IPS-18c (cell line): ENCODE data around the gene CLIC1.
A peak's percentile ranks its signal among the peaks of the same experiment; 100 is the strongest.
"Not testable (repeated sequence)": the region's sequence is repeated elsewhere in the genome, so short reads cannot be mapped to it uniquely, and the experiment has no call there.

Source experiments
- H3K4me3 ChIP-seq: 2 replicates; pipeline ENCODE4 v1.7.0; 2013; ENCODE audit warnings: low read depth, mild to moderate bottlenecking, low read length, moderate library complexity; ENCODE audit not compliant: insufficient read depth
- H3K9me3 ChIP-seq: one replicate; pipeline ENCODE4 v1.6.1; 2013; ENCODE audit warnings: mild to moderate bottlenecking, low read length, moderate library complexity; ENCODE audit not compliant: control insufficient read depth, insufficient read depth

Gene CLIC1

DNA sequence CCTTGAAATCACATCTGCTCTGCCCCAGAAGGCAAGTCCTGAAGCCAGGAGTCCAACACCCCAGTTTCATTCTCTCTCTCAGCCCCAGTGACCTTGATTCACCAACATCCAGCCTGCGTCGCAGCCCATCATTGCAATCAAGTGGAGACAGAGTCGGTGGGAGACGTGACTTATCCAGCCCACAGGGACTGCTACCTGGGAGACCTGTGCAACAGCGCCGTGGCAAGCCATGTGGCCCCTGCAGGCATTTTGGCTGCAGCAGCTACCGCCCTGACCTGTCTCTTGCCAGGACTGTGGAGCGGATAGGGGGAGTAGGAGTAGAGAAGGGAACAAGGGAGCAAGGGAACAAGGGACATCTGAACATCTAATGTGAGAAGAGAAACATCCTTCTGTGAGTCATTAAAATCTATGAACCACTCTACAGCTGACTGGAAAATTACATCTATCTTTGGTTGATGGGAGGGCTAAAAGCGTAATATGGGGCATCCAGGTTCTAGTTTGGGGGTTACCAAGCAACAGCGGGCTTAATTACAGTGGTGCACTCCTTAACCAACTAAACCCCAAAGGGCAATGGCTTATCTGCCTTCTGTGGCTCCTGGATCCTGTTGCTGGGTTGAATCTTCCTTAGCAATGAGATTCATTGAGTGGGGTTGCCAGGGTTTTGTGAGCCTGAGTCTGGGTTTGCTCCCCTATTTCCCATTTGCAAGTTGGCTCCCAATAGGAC, 18.7 kb downstream of the CLIC1 start:
- Histone ChIP-seq H3K4me3 (no peak overlapping the region), H3K9me3 (no peaks in the 10 kb centered on the region)

DNA sequence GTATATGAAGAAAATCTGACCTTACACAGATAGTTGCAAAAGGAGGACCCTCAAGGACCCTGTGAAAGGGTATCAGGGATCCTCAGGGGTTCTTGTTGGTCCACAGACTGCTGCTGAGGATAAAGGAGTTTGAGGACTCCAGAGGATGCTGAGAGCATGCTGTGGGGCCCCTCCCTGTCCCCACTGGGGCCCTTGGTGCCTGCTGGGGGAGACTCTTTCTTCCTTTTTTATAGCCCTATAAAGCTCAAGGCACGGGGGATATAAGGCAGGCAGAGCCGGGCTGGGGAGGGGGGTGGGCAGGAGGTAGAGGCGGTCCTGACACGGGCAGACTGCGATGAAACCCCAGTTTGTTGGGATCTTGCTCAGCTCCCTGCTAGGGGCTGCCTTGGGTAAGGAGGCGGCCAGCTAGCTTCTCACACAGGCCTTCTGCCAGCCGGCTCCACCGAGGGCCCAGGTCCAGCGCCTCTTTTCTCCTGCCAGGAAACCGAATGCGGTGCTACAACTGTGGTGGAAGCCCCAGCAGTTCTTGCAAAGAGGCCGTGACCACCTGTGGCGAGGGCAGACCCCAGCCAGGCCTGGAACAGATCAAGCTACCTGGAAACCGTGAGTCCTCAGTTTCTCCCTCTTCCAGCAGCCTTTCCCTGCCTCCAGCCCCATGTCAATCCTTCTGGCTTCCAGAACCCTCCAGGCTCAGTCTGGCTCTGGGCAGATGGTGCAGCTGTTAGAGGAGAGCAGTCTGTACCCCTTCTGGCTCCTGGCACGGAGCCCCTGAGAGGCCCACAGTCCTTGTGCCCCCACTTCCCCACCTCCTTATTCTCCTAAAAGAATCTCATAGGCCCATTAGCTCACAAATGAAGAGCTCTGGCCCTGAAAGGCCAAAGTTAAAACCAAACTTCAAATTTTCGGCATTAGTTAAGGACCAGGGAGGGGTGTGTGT, 21.0 kb downstream of the CLIC1 start, which contains the start of gene LY6G6D:
LY6G6D (plus strand) TSS at position 327 of the 937 bp plus-strand sequence; CDS start at position 335, 8 bp downstream.
- no peaks in the 10 kb centered on the region for H3K9me3 ChIP-seq
- H3K4me3 ChIP-seq = no peak within 1 kb of the TSS

DNA sequence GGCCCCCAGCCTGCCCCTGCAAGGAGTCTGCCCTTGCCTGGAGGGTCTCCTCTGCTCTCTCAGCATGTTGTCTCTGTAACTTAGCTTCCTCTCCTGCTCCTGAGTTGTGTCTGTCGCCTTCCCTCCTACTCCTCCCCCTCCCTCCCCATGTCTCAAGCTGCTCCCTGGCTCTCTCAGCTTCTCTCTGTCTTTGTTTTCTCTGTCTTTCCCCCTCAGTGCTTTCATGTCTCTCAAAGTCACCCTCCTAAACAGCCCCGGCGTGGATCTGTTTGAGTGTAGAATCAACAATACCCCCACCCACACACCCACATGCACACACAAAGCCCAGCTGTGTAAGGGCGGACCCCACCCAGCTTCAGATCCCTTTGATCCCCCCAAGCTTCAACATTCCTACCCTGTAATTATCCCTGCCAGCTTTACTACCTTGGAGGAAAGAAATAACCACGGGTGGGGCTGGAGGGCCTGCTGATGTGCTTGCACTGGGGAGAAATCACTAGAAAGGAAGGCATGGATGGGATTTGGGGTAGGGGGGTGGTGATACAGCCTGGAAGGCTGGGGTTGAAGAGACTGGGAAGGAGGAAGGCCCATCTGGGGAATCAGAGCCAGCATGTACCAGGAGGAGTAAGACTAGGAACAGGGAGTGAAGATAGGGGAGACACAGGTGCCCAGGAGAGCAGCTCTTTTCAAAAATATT, 22.2 kb downstream of the CLIC1 start:
- Histone ChIP-seq H3K4me3 (no peak overlapping the region), H3K9me3 (no peaks in the 10 kb centered on the region)

DNA sequence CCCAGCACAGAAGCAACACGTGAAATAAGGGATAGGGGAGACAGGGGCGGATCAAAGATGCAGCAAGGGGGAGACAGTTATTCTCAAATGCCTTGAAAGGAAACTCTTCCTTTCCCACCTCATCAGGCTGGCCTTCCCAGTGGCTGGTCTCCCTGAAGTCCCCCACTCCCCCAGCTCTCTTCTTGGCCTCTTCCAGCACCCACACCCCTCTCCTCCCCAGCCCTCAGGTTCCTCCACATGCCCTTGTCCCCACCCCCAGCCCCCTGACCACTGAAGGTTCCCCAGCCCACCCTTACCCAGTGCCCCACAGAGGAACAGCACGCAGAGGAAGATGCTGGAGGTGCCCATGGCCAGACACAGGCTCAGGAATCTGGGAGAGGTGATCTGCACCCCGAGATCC, 22.9 kb downstream of the CLIC1 start:
- H3K9me3 ChIP-seq = no peaks in the 10 kb centered on the region
- no peak overlapping the region for H3K4me3 ChIP-seq

DNA sequence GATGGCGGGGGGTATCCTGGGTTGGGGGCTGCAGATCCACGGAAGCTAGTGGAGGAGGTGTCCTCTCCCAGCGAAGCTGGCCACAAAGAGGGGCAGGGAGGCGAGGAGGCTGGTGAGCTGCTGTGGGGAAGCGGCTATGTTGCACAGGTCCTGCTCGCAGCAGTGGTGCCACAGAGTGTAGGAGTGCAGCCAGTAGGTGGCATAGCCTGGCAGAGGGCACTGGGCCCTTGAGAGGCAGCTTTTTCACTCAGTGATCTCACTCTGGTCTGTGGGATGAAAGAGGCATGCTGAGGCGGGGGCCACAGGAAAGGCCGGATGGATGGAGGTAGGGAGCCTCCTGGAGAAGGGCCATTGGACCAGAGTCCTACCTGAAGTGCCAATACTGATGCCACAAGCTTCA, 24.0 kb downstream of the CLIC1 start:
- Histone ChIP-seq H3K9me3 (no peaks in the 10 kb centered on the region), H3K4me3 (no peak overlapping the region)

DNA sequence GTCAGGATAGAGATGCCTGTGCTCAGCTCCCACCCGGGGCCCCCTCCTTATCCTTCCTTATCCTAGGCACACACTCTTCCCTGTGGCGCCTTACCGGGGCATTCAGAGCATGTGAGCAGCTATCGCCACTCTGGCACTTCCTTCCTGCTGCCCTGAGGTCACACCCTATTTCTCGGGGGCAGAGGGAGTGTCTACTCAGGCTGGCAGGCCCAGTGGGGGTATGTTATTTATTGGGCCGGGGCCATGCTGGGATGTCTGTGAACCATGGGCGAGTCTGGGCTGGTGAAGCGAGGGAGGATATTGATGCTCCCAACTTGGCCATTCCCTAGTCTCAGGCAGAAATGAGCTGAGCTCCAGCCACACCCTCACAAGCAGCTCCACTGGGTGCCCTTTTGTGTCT, 25.1 kb downstream of the CLIC1 start:
- Histone ChIP-seq H3K9me3 (no peaks in the 10 kb centered on the region), H3K4me3 (no peak overlapping the region)

DNA sequence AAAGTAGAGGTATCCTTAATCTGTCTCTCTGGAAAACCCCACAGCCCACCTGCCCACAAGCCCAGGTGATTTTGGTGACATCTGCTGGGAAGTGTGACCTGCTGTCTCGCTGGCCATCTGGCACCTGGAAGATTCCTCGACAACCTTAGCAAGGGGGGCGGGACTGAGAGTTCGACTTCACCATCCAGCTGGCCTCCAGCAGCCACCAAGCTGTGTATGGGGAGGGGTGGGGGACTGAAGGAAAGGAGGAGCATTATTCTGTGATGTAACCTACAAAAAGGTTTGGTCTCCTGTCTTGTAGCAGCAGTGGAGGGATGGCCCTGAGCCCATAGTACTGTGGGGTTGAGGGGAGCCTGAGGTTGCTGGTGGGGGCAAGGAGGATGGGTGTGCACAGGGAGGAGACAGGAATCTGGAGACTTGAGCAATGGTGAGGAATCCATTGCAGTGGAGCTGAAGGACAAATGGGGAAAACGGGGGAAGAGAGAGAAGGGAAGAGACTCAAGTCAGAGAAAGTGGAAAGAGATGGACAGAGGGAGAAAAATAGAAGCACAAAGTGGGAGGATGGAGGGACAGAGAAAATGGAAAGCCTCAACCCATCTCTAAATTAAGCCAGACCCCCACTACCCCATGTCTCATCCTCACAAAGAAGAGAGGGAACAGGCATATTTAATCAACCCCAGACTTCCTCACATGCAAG, 25.7 kb downstream of the CLIC1 start:
- Histone ChIP-seq H3K4me3 (no peak overlapping the region), H3K9me3 (no peaks in the 10 kb centered on the region)

DNA sequence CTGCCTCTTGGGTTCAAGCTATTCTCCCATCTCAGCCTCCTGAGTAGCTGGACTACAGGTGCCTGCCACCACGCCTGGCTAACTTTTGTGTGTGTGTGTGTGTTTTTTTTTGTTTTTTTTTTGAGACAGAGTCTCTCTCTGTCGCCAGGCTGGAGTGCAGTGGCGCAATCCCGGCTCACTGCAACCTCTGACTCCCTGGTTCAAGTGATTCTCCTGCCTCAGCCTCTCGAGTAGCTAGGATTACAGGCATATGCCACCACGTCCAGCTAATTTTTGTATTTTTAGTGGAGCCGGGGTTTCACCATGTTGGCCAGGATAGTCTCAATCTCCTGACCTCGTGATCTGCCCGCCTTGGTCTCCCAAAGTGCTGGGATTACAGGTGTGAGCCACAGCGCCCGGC, 27.2 kb downstream of the CLIC1 start:
- H3K9me3 ChIP-seq, H3K4me3 ChIP-seq: not testable (repeated sequence)

DNA sequence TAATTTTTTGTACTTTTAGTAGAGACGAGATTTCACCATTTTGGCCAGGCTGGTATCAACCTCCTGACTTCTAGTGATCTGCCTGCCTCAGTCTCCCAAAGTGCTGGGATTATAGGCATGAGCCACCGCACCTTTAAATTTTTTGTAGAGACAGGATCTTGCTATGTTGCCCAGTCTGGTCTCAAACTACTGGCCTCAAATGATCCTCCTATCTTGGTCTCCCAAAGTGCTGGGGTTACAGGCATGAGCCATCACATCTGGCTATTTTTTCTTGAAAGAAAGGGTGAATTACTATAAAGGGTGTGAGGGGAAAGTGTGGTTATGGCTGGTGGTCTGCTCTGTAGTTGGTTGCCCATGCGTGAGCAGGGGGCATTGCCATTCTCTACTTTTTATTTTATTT, 28.1 kb downstream of the CLIC1 start:
- Histone ChIP-seq H3K4me3 (no peak overlapping the region), H3K9me3 (no peaks in the 10 kb centered on the region)

DNA sequence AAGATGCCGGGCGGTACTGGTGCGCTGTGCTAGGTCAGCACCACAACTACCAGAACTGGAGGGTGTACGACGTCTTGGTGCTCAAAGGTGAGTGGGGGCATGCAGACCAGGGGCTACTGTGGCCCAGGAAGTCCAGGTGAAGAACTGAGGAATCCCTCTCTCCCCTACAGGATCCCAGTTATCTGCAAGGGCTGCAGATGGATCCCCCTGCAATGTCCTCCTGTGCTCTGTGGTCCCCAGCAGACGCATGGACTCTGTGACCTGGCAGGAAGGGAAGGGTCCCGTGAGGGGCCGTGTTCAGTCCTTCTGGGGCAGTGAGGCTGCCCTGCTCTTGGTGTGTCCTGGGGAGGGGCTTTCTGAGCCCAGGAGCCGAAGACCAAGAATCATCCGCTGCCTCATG, 28.6 kb downstream of the CLIC1 start:
- no peak overlapping the region for H3K4me3 ChIP-seq
- no peaks in the 10 kb centered on the region for H3K9me3 ChIP-seq

DNA sequence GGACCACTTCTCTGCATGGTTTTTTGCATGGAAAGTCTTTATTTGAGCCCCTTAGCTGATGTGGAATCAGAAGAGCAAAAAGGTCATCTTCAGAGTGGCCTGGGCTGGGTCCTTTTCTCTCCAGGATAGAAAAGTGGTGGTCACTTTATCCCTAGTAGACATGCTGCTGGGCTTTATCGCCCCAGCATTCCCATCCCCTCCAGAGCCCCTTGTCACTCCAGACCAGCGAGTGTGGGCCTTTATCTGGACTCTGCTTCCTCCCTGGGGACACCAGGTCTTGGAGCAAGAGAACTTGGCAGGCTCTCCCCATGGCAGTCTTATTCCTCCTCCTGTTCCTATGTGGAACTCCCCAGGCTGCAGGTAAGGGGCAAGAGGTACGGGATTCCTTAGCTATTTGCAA, 29.7 kb downstream of the CLIC1 start, which contains the start of gene LY6G6F:
LY6G6F (plus strand) TSS at position 268 of the 400 bp plus-strand sequence; CDS start at position 309, 41 bp downstream.
- H3K4me3 ChIP-seq = no peak within 1 kb of the TSS
- no peaks in the 10 kb centered on the region for H3K9me3 ChIP-seq

DNA sequence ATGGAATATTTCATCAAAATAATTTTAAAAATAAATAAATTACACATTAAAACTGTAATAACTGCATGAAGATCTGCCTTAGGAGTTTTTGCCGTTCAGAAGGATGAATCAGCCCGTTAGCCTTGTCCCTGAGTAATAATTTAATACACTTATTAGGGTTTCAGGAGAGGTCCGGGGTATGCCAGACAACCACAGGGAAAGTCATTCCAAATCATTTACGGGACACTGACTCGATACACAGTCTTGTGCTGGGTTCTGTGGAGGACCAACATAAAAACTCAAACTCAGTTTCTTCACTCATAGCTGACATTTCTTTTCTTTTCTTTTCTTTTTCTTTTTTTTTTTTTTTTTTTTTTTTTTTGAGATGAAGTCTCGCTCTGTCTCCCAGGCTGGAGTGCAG, 30.4 kb downstream of the CLIC1 start:
- Histone ChIP-seq H3K9me3 (no peaks in the 10 kb centered on the region), H3K4me3 (no peak overlapping the region)

DNA sequence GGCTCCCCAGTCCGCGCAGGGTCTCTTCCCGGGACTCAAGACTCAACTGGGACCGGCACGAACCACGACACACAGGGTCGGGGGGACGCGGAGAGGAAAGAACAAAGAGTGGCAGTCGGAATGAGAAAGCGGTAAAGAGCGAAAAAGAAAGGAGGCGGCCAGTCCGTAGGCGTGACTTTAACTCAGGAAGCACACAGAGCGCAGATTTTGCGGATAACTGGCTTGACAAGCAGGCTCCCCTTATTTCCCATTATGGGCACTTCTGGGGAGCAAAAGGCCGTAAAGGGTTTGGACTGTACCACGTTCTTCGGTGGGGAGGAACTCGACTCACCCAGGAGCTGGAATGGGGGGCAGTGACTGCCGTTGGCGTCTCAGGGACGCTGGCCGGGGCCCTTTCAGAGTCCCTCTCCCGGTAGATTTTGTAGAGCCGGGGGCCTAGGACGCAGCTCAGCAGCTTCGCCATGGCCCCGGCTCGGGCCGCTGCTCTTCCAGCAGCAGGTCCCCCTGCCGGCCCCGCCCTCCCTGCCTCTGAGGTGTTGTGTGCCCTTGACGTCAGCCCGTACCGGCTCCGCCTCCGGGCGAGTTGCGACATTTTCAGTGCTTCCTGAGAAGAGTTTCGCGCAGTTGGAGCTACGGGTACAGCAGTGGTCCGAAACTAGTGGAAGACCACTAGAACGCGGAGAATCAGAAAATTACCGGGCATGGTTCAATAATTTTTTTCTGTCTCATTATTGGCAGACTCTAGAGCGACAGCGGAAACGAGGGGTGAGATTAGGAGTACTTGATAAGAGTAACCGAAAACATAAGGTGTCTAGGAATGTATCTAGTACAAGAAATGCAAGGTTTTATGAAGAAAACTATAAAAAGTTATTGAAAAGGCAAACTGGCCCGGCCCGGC, 33.3 kb downstream of the CLIC1 start, which contains the start of gene ABHD16A:
ABHD16A (minus strand) TSS at position 506 of the 898 bp plus-strand sequence; CDS start at position 463, 43 bp downstream.
- no peaks in the 10 kb centered on the region for H3K9me3 ChIP-seq
- H3K4me3 ChIP-seq = peak within 1 kb of the TSS; percentile 92

DNA sequence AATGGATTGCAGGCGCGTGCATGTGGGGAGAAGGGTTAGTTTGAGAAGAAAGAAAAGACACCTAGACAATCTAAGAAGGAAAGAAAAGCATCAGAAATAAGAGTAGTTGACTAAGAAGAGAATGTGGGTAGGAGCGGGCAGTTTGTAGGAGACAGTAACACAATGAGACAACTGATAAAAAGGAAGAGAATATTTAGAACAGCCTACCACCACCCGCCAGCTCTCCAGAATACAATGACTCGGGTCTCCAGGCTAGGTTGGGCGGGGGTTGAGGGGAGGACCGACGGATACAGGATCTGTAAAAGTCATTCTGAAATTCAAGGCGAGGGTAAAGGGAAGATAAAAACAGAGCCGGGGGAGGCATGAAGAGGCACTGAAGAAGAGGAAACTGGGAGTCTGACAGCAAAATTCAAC, 33.9 kb downstream of the CLIC1 start:
- H3K9me3 ChIP-seq = no peaks in the 10 kb centered on the region

DNA sequence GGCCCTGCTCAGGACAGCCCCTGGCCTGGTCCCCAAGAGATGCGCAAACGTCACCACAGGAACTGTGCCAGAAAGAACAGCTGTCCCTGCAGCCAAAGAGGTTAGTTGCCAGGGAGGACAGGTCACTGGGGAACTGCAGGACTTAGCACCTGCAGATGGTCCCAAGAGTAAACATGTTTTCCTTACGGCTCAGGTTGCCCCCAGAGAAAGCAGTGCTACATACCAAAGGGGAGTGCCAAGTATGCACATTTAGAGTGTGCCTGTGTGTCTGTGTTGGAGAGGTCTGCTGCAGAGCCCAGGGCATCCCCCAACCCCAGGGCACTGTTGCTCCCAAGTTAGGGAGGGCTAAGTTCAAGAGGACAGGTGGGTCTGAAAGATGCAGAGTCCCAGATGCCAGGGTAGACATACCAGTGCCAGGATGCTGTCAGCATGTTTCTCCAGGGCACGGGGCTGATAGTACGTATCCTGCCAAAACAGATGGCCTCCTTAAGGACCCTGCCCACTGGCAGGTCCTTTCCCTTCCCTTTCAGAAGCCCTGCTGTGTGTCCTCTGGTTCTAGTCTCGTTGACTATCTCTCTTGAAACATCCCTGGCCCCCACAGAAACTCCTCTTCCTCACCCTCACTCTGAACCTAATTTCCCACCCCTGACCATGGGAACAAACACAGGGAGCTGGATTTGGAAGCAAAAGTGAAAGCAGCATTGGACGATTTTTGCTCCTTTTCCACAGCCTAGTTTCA, 34.5 kb downstream of the CLIC1 start:
- H3K4me3 ChIP-seq = peak overlapping the region; percentile 92

More for the DNA sequence above, 33.9 kb downstream of the CLIC1 start:
- H3K4me3 ChIP-seq = peak overlapping the region; percentile 92

More for the DNA sequence above, 34.5 kb downstream of the CLIC1 start:
- H3K9me3 ChIP-seq = no peaks in the 10 kb centered on the region
